Activated CD8-positive, alpha-beta T cell treated with anti-CD3 and anti-CD28 coated beads, Interleukin-2, amount 10 ng/mL, durations not matched to agents 7 days and 5 days (primary cell): ENCODE measurements around the gene DGKB. TPM values are rescaled to one million over a fixed set of nuclear protein-coding genes. Genes with fewer than 3 reads are reported as not detected.
"Not testable (repeated sequence)": the region's sequence is repeated elsewhere in the genome, so short reads cannot be mapped to it uniquely, and the experiment has no call there.

Experiments
- ATAC-seq: fragments of 150-1000 bp; cut with Tn5 transposase; one replicate; pipeline ENCODE4 v1.10.0; 2021; ENCODE audit warnings: moderate library complexity
- CTCF ChIA-PET: fragments of 350-600 bp; sonication (Branson Sonifier 250); formaldehyde crosslinking; loops from one replicate; lab custom pipeline; 2021; ENCODE audit warnings: antibody characterized with exemption; lab: Charles Lee
- POLR2A ChIA-PET: fragments of 350-600 bp; sonication (Branson Sonifier 250); formaldehyde crosslinking; loops from one replicate; lab custom pipeline; 2021; ENCODE audit warnings: antibody characterized with exemption; lab: Charles Lee
- DNase-seq: peaks from one replicate; pipeline ENCODE4 v3.0.0-alpha.2; 2020
- H3K27ac Mint-ChIP-seq: one replicate; pipeline ENCODE4 v1.8.0; 2021; ENCODE audit warnings: mild to moderate bottlenecking, mixed read lengths
- H3K27me3 Mint-ChIP-seq: one replicate; pipeline ENCODE4 v1.8.0; 2021; ENCODE audit warnings: low read depth, mixed read lengths
- H3K36me3 Mint-ChIP-seq: one replicate; pipeline ENCODE4 v1.8.0; 2021; ENCODE audit warnings: low read depth, mixed read lengths
- H3K4me1 Mint-ChIP-seq: one replicate; pipeline ENCODE4 v1.8.0; 2021; ENCODE audit warnings: low read depth, mixed read lengths
- H3K4me3 Mint-ChIP-seq: one replicate; pipeline ENCODE4 v1.8.0; 2021; ENCODE audit warnings: mild to moderate bottlenecking, mixed read lengths
- H3K9me3 Mint-ChIP-seq: one replicate; pipeline ENCODE4 v1.8.0; 2022; ENCODE audit warnings: mixed read lengths; ENCODE audit not compliant: insufficient read depth
- total RNA-seq, 2 experiments: library from RNA; stranded (reverse); gene quantifications; one replicate each; pipeline ENCODE4 v1.2.3, GENCODE V29; 2021

The DGKB gene
- total RNA-seq, 2 experiments from 2014 or later: not detected

GRCh38 chr7:14289957-14290356 is 612.6 kb downstream of the DGKB start:
- ATAC-seq (no peak), DNase-seq (no peak)
- POLR2A ChIA-PET: no interaction called here
- peaks cover 7% of the 10 kb centered on the region for H3K9me3 Mint-ChIP-seq
- CTCF ChIA-PET: no interaction called here
- no peak overlapping the region for H3K4me3 Mint-ChIP-seq
- H3K27me3 Mint-ChIP-seq: no peaks in the 10 kb centered on the region
- no peak overlapping the region for H3K27ac Mint-ChIP-seq
- no peaks in the 10 kb centered on the region for H3K36me3 Mint-ChIP-seq
- H3K4me1 Mint-ChIP-seq: no peaks in the 10 kb centered on the region

DNA sequence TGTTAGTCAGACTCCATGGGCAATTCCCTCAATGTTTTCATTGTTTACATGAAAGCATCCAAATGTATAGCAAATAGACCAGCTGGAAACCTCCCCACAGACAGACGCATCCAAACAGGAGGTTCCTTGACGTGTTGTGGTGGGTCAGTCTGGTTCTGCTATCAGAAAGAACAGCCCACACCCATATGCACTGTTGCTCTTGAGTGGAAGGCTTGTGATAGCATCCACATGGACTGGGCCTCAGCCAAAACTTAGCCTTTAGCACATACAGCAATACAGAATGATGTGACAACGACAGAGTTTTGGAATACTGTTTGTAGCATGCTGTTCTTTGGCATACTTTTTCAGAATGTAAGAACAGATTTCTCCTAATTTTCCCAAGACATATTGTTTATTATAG is 613.9 kb downstream of the DGKB start:
- Mint-ChIP-seq H3K4me3 (no peak overlapping the region), H3K4me1 (no peaks in the 10 kb centered on the region), H3K36me3 (no peaks in the 10 kb centered on the region), H3K27me3 (no peaks in the 10 kb centered on the region), H3K9me3 (peaks cover 4% of the 10 kb centered on the region), H3K27ac (no peak overlapping the region)
- DNase-seq (no peak), ATAC-seq (no peak)
- POLR2A ChIA-PET: no interaction called here
- CTCF ChIA-PET: no interaction called here

DNA sequence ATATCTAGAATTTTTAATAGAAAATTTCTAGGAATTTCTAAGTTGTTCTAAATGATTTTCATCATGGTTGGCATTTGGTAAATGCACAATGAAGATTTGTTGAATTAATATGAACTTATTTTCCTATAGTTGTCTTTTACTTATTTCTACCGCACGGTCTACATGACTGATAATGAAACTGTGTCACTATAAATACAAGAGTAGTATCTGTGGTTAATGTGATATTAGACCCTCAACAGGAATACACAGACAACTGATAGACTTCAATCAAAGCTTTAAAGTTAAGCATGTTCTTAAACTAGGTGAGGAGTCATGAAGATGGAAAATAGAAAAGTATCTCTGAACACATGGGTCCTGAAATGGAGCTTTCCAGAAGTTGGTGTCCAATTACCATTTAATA is 615.2 kb downstream of the DGKB start:
- CTCF ChIA-PET: no interaction called here
- DNase-seq: no peak
- Mint-ChIP-seq H3K27me3 (no peaks in the 10 kb centered on the region), H3K9me3 (no peaks in the 10 kb centered on the region), H3K36me3 (no peaks in the 10 kb centered on the region), H3K4me1 (no peaks in the 10 kb centered on the region), H3K27ac (no peak overlapping the region), H3K4me3 (no peak overlapping the region)
- POLR2A ChIA-PET: no interaction called here
- no peak for ATAC-seq

- POLR2A ChIA-PET: no interaction called here
- Mint-ChIP-seq H3K4me3 (no peak overlapping the region), H3K9me3 (no peaks in the 10 kb centered on the region), H3K27ac (no peak overlapping the region), H3K27me3 (no peaks in the 10 kb centered on the region), H3K36me3 (no peaks in the 10 kb centered on the region), H3K4me1 (no peaks in the 10 kb centered on the region)
- ATAC-seq (no peak), DNase-seq (no peak)
- CTCF ChIA-PET: no interaction called here
These were observed 616.5 kb downstream of the DGKB start for GRCh38 chr7:14286036-14286435.

DNA sequence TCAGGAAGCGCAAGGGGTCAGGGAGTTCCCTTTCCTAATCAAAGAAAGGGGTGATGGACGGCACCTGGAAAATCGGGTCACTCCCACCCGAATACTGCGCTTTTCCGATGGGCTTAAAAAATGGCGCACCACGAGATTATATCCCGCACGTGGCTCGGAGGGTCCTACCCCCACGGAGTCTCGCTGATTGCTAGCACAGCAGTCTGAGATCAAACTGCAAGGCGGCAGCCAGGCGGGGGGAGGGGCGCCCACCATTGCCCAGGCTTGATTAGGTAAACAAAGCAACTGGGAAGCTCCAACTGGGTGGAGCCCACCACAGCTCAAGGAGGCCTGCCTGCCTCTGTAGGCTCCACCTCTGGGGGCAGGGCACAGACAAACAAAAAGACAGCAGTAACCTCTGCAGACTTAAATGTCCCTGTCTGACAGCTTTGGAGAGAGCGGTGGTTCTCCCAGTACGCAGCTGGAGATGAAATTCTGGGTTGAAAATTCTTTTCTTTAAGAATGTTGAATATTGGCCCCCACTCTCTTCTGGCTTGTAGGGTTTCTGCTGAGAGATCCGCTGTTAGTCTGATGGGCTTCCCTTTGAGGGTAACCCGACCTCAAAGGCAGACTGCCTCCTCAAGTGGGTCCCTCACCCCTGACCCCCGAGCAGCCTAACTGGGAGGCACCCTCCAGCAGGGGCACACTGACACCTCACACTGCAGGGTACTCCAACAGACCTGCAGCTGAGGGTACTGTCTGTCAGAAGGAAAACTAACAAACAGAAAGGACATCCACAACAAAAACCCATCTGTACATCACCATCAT is 623.3 kb downstream of the DGKB start:
- H3K27ac Mint-ChIP-seq, ATAC-seq, POLR2A ChIA-PET, H3K4me3 Mint-ChIP-seq, H3K36me3 Mint-ChIP-seq, CTCF ChIA-PET, DNase-seq, H3K4me1 Mint-ChIP-seq, H3K27me3 Mint-ChIP-seq, H3K9me3 Mint-ChIP-seq: not testable (repeated sequence)

DNA sequence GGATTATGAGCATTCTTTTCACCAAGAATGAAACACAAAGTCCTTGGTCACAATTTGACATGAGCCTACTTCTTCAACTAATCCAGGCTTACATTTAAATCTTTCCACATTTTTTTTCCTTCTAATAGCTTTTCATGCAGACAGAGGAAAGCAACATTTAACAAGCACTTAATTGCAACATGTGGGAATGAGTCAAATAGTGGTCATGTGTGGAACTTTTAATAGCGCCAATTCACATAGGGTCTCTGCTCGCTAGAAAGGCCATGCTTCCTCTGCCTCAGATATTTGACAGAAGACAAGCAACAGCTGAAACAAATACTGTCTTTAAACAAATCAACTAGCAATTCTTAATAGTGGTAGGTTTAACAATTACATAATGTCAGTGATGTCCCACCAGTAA is 627.2 kb downstream of the DGKB start:
- Mint-ChIP-seq H3K9me3 (peaks cover 5% of the 10 kb centered on the region), H3K27ac (no peak overlapping the region), H3K4me3 (no peak overlapping the region), H3K4me1 (no peaks in the 10 kb centered on the region), H3K36me3 (no peaks in the 10 kb centered on the region), H3K27me3 (no peaks in the 10 kb centered on the region)
- ChIA-PET POLR2A (no interaction called here), CTCF (no interaction called here)
- no peak for ATAC-seq
- no peak for DNase-seq

GRCh38 chr7:14271441-14271840 is 631.1 kb downstream of the DGKB start:
- CTCF ChIA-PET: no interaction called here
- Mint-ChIP-seq H3K27ac (no peak overlapping the region), H3K4me1 (no peaks in the 10 kb centered on the region), H3K36me3 (no peaks in the 10 kb centered on the region), H3K9me3 (no peaks in the 10 kb centered on the region), H3K4me3 (no peak overlapping the region), H3K27me3 (no peaks in the 10 kb centered on the region)
- ATAC-seq: no peak
- no peak for DNase-seq
- POLR2A ChIA-PET: no interaction called here

DNA sequence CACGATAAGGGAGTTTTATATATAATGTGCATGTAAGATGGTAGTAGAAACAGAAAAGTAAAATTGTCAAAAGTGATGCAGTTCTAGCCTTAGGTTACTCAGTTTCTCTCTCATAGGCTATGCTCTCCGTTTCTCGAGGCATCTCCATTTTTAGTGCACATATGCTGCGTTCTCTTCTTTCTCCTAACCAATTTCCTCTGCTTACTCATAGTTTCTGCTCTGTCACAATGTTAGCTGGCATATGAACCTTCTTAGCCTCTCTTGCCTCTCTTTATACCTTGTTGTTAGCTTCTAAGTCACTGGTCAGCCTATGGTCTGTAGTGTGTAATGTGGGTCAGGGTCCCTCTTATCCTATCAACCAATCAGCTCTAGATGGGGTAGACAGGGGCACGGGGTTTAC is 632.5 kb downstream of the DGKB start:
- Mint-ChIP-seq H3K4me3 (no peak overlapping the region), H3K36me3 (no peaks in the 10 kb centered on the region), H3K4me1 (no peaks in the 10 kb centered on the region), H3K27me3 (no peaks in the 10 kb centered on the region), H3K27ac (no peak overlapping the region), H3K9me3 (no peaks in the 10 kb centered on the region)
- ChIA-PET CTCF (no interaction called here), POLR2A (no interaction called here)
- no peak for DNase-seq
- no peak for ATAC-seq

- H3K27ac Mint-ChIP-seq: no peak overlapping the region
- H3K9me3 Mint-ChIP-seq: peaks cover 5% of the 10 kb centered on the region
- H3K36me3 Mint-ChIP-seq: no peaks in the 10 kb centered on the region
- DNase-seq: no peak
- no peaks in the 10 kb centered on the region for H3K27me3 Mint-ChIP-seq
- ChIA-PET POLR2A (no interaction called here), CTCF (no interaction called here)
- H3K4me1 Mint-ChIP-seq: no peaks in the 10 kb centered on the region
- no peak overlapping the region for H3K4me3 Mint-ChIP-seq
- ATAC-seq: no peak
These were observed 642.5 kb downstream of the DGKB start for GRCh38 chr7:14260011-14260410.

- DNase-seq (no peak), ATAC-seq (no peak)
- CTCF ChIA-PET: no interaction called here
- H3K27ac Mint-ChIP-seq: no peak overlapping the region
- POLR2A ChIA-PET: no interaction called here
- no peaks in the 10 kb centered on the region for H3K36me3 Mint-ChIP-seq
- no peak overlapping the region for H3K4me3 Mint-ChIP-seq
- H3K27me3 Mint-ChIP-seq: no peaks in the 10 kb centered on the region
- no peaks in the 10 kb centered on the region for H3K4me1 Mint-ChIP-seq
- peaks cover 5% of the 10 kb centered on the region for H3K9me3 Mint-ChIP-seq
These were observed 643.7 kb downstream of the DGKB start for GRCh38 chr7:14258861-14259260.

DNA sequence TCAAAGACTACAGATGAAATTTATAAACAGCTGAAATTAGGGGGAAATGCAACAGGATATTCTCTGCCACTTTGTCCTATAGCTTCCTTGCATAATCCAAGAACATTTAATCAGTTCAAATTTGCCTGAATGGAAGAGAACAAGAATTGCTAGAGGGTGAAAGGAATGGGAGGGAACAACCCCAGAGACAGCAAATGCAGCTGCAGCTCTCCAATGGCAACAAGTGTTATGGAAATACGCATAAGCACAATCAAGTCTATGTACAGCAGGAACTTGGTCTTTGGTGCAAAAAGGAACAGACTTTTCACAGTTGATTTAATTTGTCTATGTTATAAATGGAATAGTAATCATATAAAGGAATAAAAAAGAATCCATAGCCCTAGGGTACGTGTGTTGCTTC is 644.1 kb downstream of the DGKB start:
- H3K27me3 Mint-ChIP-seq: no peaks in the 10 kb centered on the region
- no peak for ATAC-seq
- H3K4me1 Mint-ChIP-seq: no peaks in the 10 kb centered on the region
- CTCF ChIA-PET: no interaction called here
- no peak overlapping the region for H3K4me3 Mint-ChIP-seq
- POLR2A ChIA-PET: no interaction called here
- H3K9me3 Mint-ChIP-seq: peaks cover 5% of the 10 kb centered on the region
- no peaks in the 10 kb centered on the region for H3K36me3 Mint-ChIP-seq
- no peak for DNase-seq
- no peak overlapping the region for H3K27ac Mint-ChIP-seq

GRCh38 chr7:14252458-14252857 is 650.1 kb downstream of the DGKB start:
- no peaks in the 10 kb centered on the region for H3K36me3 Mint-ChIP-seq
- H3K4me3 Mint-ChIP-seq: no peak overlapping the region
- no peaks in the 10 kb centered on the region for H3K4me1 Mint-ChIP-seq
- H3K27me3 Mint-ChIP-seq: no peaks in the 10 kb centered on the region
- POLR2A ChIA-PET: no interaction called here
- ATAC-seq (no peak), DNase-seq (no peak)
- no peak overlapping the region for H3K27ac Mint-ChIP-seq
- no peaks in the 10 kb centered on the region for H3K9me3 Mint-ChIP-seq
- CTCF ChIA-PET: no interaction called here

DNA sequence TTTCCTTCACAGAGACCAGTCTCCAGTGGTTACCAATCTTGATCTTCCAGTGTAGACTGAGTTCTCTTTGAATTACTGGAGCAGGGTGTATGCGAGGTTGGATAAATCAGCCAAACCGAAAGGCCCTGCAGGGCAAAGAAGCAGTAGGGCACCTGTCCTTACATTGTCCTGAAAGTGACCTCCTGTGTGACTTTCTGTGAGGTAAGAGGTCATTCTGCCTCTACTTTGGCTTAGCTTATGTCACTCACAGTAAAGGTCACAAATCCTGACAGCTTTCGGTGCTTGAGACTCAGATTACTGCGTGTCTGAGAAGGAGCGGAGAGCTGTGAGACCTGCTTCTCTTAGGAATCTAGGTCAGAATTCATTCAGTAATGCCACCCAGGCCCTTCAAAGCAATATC is 660.4 kb downstream of the DGKB start:
- ATAC-seq: no peak

More for the DNA sequence above, 660.4 kb downstream of the DGKB start:
- ChIA-PET POLR2A (no interaction called here), CTCF (no interaction called here)
- Mint-ChIP-seq H3K4me1 (no peaks in the 10 kb centered on the region), H3K27me3 (no peaks in the 10 kb centered on the region), H3K9me3 (peaks cover 7% of the 10 kb centered on the region), H3K27ac (no peak overlapping the region), H3K36me3 (no peaks in the 10 kb centered on the region), H3K4me3 (no peak overlapping the region)
- no peak for DNase-seq
